T-helper 1 cell treated with Interleukin-12 subunit alpha and Interleukin-12 subunit beta and Interleukin-4 antibody, amounts not matched to agents 30 ng/mL and 1 ng/mL, for 36 hours (primary cell): Measurements from ENCODE around the gene CARMIL3. TPM values are rescaled to one million over a fixed set of nuclear protein-coding genes. Genes with fewer than 3 reads are reported as not detected.

Experiments used
- intact Hi-C: fragments of 100-400 bp; cut with micrococcal nuclease; formaldehyde crosslinking; loops from one replicate; pipeline ENCODE4 v1.15.1; 2024
- total RNA-seq: library from RNA; stranded (reverse); gene quantifications from 2 replicates; pipeline ENCODE4 v1.2.3, GENCODE V29; 2022

CARMIL3 gene
- total RNA-seq, 1 donor from 2014 or later: 2.3 TPM

DNA sequence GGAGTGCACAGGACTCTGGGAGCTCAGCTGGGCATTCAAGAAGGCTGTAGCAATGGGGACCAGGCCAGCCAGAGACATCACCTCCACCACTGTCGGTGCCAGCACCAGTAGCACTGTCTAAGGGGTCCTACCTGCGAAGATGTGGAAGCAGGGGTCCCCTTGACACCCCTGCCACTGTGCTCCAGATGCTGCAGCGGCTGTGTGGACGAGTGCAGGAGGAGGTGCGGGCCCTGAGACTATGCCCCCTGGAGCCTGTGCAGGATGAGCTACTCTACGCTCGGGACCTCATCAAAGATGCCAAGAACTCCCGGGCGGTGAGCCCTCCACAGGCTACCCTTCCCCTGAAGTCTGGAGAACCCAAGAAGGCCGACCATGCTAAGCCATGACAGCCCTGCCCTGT, 8.6 kb downstream of the CARMIL3 start:
- intact Hi-C loops: no loop called here

DNA sequence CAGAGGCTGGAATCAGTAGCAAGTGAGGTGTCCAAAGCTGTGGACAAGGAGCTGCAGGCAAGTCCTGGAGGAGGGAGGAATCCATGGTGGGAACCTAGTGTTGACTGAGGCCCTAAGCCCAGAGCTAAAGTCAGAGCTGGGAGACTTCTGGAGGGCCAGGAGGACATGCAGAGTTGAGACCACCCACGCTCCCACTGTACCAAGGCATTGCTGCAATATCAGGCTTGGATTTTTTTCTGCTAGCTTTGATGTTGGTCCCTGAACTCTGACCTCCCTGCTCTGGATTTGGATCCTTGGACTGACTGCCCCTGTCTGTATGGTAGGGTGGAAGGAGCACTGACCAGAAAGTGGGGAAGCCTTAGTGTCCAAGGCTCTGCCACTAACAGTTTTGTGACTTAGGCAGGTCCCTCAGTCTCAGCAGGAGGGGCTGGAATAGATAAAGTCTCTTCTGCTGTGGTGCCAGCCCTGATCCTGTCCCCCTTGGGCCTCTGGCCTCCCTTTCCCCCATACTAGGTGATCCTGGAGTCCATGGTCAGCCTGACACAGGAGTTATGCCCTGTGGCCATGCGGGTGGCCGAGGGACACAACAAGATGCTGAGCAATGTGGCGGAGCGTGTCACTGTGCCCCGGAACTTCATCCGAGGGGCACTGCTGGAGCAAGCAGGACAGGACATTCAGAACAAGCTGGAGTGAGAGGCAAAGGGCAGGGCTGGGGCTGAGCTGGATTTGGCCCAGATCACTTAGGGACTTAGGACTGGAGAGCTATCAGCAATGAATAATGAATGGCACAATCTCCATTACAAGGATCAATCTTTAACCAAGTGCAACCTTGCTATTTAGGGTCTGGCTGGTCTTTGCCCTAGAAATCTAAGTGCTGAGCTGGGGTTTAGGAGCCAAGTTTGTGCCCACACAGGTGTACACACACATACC, 9.4 kb downstream of the CARMIL3 start:
- intact Hi-C loops: no loop called here

- intact Hi-C loops: no loop called here
These were observed 10.6 kb downstream of the CARMIL3 start for GRCh38 chr14:24062216-24062980.

DNA sequence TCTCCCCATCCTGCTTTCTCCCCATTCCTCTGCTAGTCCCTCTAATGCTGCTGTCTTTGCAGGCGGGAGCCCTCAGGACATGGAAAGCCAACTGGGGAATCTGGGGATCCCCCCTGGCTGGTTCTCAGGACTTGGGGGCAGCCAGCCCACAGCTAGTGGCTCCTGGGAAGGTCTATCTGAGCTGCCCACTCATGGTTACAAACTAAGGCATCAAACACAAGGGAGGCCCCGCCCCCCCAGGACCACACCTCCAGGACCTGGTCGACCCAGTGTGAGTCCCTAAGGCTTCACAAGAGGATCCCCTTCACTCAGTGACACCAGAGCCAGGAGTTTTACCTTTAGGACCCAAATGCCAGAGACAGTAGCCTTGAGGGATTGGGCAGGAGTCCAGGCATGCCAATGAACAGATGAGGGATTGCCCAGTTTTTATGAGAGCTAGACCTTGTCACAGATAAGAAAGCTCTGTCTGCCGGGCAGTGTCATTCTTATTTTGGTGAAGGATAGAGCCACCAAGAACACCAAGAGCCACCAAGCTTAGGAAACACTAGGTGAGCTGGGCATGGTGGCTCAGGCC, 11.5 kb downstream of the CARMIL3 start:
- intact Hi-C loops: no loop called here

- intact Hi-C loops: no loop called here
These were observed 12.4 kb downstream of the CARMIL3 start for GRCh38 chr14:24064091-24064795.

DNA sequence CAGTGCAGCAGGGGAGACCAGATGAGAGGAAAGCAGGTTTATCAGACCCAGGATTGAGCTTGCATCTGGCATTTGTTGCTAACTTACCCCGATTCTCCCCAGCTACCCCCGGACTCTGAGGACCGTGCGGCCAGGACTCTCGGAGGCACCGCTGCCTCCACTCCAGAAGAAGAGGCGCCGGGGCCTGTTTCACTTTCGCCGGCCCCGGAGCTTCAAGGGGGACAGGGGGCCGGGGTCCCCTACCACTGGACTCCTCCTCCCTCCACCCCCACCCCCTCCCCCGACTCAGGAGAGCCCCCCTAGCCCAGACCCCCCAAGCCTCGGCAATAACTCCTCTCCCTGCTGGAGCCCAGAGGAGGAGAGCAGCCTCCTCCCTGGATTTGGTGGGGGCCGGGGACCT, 13.0 kb downstream of the CARMIL3 start:
- intact Hi-C loops: no loop called here

DNA sequence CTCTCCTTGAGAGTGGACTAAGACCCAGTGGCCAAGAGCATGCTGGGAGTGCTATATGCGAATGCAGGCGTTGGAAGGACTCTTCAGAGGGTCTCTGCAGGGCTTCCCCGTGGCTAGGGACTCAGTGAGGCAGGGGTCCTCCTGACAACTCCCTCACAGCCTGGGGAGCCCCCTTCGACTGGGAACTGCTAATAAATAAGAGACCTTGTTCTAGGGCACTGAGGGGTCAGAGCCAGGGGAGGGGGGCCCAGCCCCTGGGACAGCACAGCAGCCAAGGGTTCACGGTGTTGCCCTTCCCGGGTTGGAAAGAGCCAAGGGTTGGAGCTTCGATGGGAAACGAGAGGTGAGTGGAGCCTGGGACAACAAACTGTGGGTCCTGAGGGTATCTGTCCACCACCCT, 13.6 kb downstream of the CARMIL3 start:
- intact Hi-C loops: no loop called here

DNA sequence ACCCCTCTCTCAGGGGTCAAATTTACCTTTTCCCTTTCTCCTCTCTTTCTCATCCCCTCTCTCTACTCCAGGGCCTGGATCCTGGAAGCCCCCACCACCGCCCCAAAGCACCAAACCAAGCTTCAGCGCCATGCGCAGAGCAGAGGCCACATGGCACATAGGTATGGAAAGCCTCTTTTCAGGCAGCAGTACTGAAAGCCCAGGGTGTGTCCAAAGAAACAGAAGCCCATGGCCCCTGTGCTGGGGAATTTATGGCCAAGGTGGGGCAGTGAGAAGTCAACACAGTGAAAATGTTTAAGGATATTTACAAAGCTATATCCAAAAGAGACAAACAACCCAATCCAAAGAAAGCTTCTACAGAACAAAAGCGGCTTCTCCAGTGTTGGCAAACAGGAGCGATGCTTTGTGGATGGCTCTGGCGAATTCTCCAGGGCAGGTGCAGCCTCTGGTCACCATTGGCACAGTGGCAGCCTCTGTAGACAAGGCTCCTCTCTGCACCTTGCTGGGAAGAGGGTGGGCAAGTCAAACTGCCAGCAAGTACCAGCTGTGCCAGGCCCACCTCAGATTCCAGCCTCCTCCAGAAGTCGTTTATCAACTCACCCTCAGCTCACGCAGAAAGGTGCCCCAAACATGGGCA, 14.8 kb downstream of the CARMIL3 start:
- intact Hi-C loops: no loop called here

GRCh38 chr14:24067133-24068082, 15.6 kb downstream of the CARMIL3 start:
- intact Hi-C loops: no loop called here

DNA sequence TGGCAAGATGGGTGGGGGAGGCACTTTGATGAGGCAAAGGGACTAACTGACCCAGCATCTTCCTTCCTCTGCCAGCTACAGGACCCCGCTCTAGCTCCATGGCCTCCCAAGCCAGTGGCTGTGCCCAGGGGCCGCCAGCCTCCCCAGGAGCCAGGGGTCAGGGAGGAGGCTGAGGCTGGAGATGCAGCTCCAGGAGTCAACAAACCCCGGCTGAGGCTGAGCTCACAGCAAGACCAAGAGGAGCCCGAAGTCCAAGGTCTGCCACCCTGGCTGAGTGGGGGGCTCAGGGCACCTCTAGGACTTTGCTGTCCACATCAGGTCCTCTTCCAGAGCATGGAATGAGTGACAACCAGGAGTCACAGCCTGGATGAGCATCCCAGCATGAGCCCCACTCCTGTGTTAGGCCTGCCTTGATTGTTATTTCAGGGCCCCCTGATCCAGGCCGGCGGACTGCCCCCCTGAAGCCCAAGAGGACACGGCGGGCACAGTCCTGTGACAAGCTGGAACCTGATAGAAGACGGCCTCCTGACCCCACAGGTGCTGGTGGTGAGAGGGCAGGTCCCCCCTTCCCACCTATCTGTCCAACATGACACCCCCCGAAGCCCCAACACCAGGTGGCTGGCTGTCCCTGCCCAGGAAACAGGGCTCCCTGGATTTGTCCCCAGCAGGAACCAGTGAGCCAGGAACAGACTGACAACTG, 17.1 kb downstream of the CARMIL3 start:
- intact Hi-C loops: no loop called here

- intact Hi-C loops: no loop called here
These were observed 17.6 kb downstream of the CARMIL3 start for GRCh38 chr14:24069411-24069735.

DNA sequence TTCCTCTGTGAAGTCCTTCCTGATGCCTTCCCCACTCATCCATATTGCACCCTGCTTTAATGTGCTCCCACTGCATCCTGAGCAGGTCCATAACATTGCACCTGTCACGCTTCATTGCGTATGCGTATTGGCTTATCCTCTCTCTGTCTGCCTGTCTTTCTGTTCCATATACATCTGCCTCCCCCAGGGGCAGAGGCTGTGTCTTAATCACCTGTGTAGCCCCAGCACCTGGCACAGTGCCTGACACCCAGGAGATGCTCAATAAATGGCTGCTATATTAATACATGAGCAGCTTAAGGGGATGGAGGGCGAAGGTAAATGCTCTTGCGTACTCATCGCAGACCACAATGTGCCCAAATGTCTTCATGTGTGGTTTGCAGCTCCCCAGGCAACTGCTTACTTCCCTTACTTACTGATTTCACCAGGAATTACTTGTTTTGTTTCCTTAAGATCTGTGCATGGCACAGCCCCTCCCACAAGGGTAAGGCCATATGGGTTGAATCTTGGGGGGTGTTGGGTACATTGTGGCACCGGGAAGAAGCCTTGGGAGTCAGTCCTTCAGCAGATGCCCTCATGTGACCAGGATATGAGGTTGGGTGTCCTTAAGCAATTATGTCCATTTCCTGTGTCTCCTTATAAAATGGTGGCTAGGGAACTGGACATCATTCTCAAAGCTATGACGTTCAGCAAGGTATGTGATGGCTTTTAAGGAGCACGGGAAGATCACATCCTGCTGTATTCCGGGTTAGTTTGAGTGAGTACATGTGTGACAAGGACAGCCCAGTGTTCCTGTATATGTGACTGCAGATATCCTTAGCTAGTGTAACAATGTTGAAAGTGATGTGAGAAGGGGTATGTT, 18.7 kb downstream of the CARMIL3 start:
- intact Hi-C loops: no loop called here

DNA sequence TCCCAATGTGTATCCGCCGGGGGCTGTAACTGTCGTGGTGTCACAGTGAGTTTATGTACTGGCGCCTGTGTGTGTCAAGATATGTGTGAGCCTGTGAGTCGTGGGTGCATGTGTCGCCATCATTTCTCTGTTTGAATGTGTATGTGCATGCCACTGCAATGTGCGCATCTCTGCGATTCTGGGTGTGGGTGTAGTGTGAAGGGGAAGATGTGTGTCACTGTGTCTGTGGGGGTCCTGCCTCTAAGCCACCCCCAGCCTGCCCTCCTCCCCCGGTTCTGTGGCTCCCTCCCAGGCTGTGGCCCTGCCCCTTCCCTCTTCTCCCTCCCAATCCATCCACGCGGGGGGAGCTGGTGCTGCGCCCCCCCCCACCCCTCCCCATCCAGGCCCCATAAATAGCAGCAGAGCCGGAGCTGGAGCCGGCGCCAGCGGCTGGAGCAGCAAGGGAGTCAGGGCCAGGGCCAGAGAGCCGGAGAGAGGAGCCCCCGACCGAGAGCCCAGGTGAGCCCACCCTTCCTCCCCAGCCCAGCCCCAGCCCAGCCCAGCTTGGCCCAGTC, 19.4 kb downstream of the CARMIL3 start, which contains the start of gene CPNE6:
TSS of gene CPNE6 (plus strand) at position 419 of the 554 bp plus-strand sequence. CDS start 1,375 bp downstream, outside the sequence.
- intact Hi-C loops: no loop called here

GRCh38 chr14:24071836-24072430, 20.1 kb downstream of the CARMIL3 start:
- intact Hi-C loops: no loop called here

GRCh38 chr14:24072436-24072835, 20.6 kb downstream of the CARMIL3 start:
- intact Hi-C loops: no loop called here

DNA sequence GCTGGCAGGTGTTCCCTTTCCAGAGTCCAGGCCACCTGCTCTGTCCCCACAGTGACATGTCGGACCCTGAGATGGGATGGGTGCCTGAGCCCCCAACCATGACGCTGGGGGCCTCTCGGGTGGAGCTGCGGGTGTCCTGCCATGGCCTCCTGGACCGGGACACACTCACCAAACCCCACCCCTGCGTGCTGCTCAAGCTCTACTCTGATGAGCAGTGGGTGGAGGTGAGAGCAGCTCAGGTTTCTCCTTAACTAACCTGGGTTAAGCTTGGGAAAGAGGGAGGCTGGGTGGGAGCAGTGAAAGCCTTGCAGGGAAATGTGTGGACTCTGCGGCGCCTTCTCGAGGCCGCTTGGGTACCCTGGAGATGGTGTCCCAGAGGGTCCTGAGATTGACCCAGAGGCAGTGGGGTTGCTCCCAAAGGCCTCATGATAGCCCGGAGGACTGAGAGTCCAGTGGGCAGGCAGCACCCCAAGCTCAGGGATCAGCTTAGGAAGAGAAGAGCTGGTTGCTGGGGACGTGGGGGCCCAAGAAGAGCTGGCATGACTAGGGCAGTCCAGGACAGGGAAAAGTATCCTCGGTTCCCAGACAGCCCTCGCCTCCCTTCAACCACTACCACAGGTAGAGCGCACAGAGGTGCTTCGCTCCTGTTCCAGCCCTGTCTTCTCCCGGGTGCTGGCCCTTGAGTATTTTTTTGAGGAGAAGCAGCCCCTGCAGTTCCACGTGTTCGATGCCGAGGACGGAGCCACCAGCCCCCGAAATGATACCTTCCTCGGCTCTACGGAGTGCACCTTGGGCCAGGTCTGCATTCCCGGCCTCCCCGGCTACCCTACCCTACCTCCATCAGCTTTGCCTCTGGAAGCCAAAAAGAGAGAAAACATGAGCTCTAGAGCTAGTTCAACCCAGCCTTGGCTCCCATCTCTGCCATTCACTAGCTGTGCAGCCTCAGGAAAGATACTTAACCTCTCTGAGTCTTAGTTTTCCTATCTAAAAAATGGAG, 21.4 kb downstream of the CARMIL3 start:
- intact Hi-C loops: no loop called here
